ENCODE results near the gene MEN1. TPM values are rescaled to one million over a fixed set of nuclear protein-coding genes. Genes with fewer than 3 reads are reported as not detected.

The MEN1 gene
- total and polyA plus RNA-seq, 12 donors = 15.3 to 50.6 (median 28.7) TPM

- no peak overlapping the region for H3K4me3 ChIP-seq
- intact Hi-C loops (cut with DNase I) = no loop called here
- no peak for TF ChIP-seq CTCF (IDR thresholded peaks at IDR 0.05)
- no peak for TF ChIP-seq POLR2A (IDR thresholded peaks at IDR 0.05)
- DNase-seq = no peak
- H3K27ac ChIP-seq = peak overlapping the region in 3 of 5 donors; percentile 77 to 88 (median 87)
- no peaks in the 10 kb centered on the region for H3K27me3 ChIP-seq
- WGBS, 4 donors = 86 to 91% (median 88%) methylated on average over 18 to 41 of the region's 41 CpGs
- H3K4me1 ChIP-seq (replicated peaks in 1 of 2) = peaks cover 22 to 32% of the 10 kb centered on the region in 2 donors
- peaks cover 0 to 30% of the 10 kb centered on the region in 2 donors for H3K36me3 ChIP-seq (replicated peaks in 1 of 2)
- H3K9me3 ChIP-seq (replicated peaks in 1 of 3) = no peaks in the 10 kb centered on the region
These were observed 5.8 kb downstream of the MEN1 start for GRCh38 chr11:64804346-64805210.

- peak in 1 of 7 donors; percentile 63 for DNase-seq
- no peak for TF ChIP-seq POLR2A (IDR thresholded peaks at IDR 0.05)
- TF ChIP-seq CTCF (IDR thresholded peaks at IDR 0.05) = no peak
- peaks cover 18 to 26% of the 10 kb centered on the region in 2 donors for H3K4me1 ChIP-seq (replicated peaks in 1 of 2)
- H3K4me3 ChIP-seq = peak overlapping the region in 2 of 4 donors; percentile 31 to 77
- H3K27me3 ChIP-seq = no peaks in the 10 kb centered on the region
- peaks cover 0 to 32% of the 10 kb centered on the region in 2 donors for H3K36me3 ChIP-seq (replicated peaks in 1 of 2)
- peak overlapping the region; percentile 40 to 88 (median 77) for H3K27ac ChIP-seq
- WGBS, 4 donors = 40 to 47% (median 41%) methylated on average over 13 to 15 of the region's 15 CpGs
- no peaks in the 10 kb centered on the region for H3K9me3 ChIP-seq (replicated peaks in 1 of 3)
- intact Hi-C loops (cut with DNase I) = no loop called here
These were observed 6.5 kb downstream of the MEN1 start for GRCh38 chr11:64803846-64804345.

DNA sequence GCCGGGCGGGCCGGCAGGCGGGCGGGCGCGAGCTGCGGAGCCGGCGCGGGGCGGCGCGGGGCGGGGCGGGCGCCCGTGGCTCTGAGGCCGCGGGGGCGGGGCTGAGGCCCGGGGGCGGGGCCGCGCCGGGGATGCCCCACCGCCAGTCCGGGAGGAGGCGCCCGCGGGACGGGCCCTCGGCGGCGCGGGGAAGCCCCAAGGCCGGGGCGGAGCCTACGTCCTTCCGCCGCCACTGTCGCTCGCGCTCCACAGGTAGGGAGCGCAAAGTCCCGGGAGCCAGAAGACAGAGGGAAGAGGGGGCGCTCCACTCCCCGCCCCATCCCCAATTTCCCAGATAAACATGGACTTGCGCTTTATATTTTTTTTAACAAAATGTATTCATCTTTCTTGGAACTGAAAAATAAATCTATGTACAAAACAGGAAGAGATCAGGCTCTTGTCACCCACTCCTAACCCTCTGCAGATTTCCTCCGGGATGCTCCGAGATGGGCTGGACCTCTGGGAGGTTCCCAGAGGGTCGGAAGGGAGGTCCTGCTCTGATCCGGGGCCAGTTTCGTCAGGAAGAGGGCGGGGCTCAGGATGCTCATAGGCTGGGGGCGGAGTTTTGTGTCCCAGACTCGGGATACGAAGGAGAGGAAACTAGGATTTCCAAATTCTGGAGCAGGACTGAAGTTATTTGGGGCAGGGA lies 7.0 kb downstream of the MEN1 start, which contains the start of gene MAP4K2:
TSS of gene MAP4K2 (minus strand) at position 57 of the 688 bp plus-strand sequence. CDS start 65 bp downstream, outside the sequence.
- DNase-seq = peak; percentile 84 to 94 (median 89)
- TF ChIP-seq CTCF (IDR thresholded peaks at IDR 0.05) (peak in 1 of 6 experiments; percentile 28), POLR2A (IDR thresholded peaks at IDR 0.05) (no peak)
- intact Hi-C loops (cut with DNase I) = no loop called here
- H3K27ac ChIP-seq = peak within 1 kb of the TSS; percentile 40 to 88 (median 77)
- H3K27me3 ChIP-seq = no peaks in the 10 kb centered on the region
- H3K36me3 ChIP-seq (replicated peaks in 1 of 2) = peaks cover 0 to 37% of the 10 kb centered on the region in 2 donors
- 0 to 1% (median 0%) methylated on average over 13 to 51 of the region's 58 CpGs for WGBS, 4 donors
- H3K4me1 ChIP-seq (replicated peaks in 1 of 2) = peaks cover 18 to 26% of the 10 kb centered on the region in 2 donors
- peak within 1 kb of the TSS in 3 of 4 donors; percentile 3 to 77 (median 37) for H3K4me3 ChIP-seq
- no peaks in the 10 kb centered on the region for H3K9me3 ChIP-seq (replicated peaks in 1 of 3)

Data from adrenal gland (tissue), 12 donors.